HepG2 (cell line): ENCODE results near the gene TADA3.
"Not testable (repeated sequence)": the region's sequence is repeated elsewhere in the genome, so short reads cannot be mapped to it uniquely, and the experiment has no call there.

Source experiments
- FOXJ3 ChIP-seq: sonication (generic); formaldehyde crosslinking; IDR thresholded peaks from 2 replicates; pipeline ENCODE4 v1.4.0; 2020; ENCODE audit warnings: missing genetic modification reagents, mild to moderate bottlenecking, borderline replicate concordance
- FOXM1 ChIP-seq: sonication (generic); formaldehyde crosslinking; IDR thresholded peaks from 2 replicates; pipeline ENCODE4 v1.5.0; 2020; ENCODE audit warnings: missing genetic modification reagents
- HCFC1 ChIP-seq: fragments of 150-350 bp; IDR thresholded peaks from 2 replicates; pipeline ENCODE4 v1.6.1; 2014; ENCODE audit warnings: low read depth, low read length
- HMG20A ChIP-seq: IDR thresholded peaks from 2 replicates; pipeline ENCODE4 v1.6.1; 2016; ENCODE audit warnings: borderline replicate concordance
- POLR2AphosphoS5 ChIP-seq: IDR thresholded peaks from 2 replicates; pipeline ENCODE4 v1.6.1; 2012; ENCODE audit warnings: low read depth, low read length
- TF ChIP-seq, protein P1 (sequence below): sonication (generic); formaldehyde crosslinking; IDR thresholded peaks from 2 replicates; pipeline ENCODE4 v1.4.0; 2020; ENCODE audit warnings: missing genetic modification reagents
- TF ChIP-seq, protein P2 (sequence below): IDR thresholded peaks from 2 replicates; pipeline ENCODE4 v1.6.1; 2012; ENCODE audit warnings: inconsistent platforms
- TF ChIP-seq, protein P3 (sequence below): sonication (generic); formaldehyde crosslinking; IDR thresholded peaks from 2 replicates; pipeline ENCODE4 v1.5.0; 2020; ENCODE audit warnings: mild to moderate bottlenecking, missing genetic modification reagents, moderate library complexity

DNA sequence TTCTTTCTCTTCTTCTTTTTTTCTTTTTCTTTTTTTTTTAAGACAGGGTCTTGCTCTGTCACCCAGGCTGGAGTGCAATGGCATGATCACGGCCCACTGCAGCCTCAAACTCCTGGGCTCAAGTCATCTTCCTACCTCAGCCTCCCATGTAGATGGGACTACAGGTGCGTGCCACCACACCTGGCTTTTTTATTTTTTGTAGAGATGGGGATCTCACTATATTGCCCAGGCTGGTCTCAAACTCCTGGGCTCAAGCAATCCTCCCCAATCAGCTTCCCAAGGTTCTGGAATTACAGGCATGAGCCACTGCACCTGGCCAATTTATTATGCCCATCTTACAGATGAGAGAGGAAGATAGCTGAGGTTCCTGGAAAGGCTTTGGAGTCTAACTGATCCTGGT lies 21.3 kb downstream of the TADA3 start:
- not testable (repeated sequence) for TF ChIP-seq FOXJ3 (CRISPR knock-in tag); POLR2AphosphoS5; HMG20A (CRISPR knock-in tag); FOXM1; HCFC1
- TF ChIP-seq, protein P1, sequence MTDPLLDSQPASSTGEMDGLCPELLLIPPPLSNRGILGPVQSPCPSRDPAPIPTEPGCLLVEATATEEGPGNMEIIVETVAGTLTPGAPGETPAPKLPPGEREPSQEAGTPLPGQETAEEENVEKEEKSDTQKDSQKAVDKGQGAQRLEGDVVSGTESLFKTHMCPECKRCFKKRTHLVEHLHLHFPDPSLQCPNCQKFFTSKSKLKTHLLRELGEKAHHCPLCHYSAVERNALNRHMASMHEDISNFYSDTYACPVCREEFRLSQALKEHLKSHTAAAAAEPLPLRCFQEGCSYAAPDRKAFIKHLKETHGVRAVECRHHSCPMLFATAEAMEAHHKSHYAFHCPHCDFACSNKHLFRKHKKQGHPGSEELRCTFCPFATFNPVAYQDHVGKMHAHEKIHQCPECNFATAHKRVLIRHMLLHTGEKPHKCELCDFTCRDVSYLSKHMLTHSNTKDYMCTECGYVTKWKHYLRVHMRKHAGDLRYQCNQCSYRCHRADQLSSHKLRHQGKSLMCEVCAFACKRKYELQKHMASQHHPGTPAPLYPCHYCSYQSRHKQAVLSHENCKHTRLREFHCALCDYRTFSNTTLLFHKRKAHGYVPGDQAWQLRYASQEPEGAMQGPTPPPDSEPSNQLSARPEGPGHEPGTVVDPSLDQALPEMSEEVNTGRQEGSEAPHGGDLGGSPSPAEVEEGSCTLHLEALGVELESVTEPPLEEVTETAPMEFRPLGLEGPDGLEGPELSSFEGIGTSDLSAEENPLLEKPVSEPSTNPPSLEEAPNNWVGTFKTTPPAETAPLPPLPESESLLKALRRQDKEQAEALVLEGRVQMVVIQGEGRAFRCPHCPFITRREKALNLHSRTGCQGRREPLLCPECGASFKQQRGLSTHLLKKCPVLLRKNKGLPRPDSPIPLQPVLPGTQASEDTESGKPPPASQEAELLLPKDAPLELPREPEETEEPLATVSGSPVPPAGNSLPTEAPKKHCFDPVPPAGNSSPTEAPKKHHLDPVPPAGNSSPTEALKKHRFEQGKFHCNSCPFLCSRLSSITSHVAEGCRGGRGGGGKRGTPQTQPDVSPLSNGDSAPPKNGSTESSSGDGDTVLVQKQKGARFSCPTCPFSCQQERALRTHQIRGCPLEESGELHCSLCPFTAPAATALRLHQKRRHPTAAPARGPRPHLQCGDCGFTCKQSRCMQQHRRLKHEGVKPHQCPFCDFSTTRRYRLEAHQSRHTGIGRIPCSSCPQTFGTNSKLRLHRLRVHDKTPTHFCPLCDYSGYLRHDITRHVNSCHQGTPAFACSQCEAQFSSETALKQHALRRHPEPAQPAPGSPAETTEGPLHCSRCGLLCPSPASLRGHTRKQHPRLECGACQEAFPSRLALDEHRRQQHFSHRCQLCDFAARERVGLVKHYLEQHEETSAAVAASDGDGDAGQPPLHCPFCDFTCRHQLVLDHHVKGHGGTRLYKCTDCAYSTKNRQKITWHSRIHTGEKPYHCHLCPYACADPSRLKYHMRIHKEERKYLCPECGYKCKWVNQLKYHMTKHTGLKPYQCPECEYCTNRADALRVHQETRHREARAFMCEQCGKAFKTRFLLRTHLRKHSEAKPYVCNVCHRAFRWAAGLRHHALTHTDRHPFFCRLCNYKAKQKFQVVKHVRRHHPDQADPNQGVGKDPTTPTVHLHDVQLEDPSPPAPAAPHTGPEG (CRISPR knock-in tag) = not testable (repeated sequence)
- TF ChIP-seq, protein P2, sequence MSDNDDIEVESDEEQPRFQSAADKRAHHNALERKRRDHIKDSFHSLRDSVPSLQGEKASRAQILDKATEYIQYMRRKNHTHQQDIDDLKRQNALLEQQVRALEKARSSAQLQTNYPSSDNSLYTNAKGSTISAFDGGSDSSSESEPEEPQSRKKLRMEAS = not testable (repeated sequence)
- TF ChIP-seq, protein P3, sequence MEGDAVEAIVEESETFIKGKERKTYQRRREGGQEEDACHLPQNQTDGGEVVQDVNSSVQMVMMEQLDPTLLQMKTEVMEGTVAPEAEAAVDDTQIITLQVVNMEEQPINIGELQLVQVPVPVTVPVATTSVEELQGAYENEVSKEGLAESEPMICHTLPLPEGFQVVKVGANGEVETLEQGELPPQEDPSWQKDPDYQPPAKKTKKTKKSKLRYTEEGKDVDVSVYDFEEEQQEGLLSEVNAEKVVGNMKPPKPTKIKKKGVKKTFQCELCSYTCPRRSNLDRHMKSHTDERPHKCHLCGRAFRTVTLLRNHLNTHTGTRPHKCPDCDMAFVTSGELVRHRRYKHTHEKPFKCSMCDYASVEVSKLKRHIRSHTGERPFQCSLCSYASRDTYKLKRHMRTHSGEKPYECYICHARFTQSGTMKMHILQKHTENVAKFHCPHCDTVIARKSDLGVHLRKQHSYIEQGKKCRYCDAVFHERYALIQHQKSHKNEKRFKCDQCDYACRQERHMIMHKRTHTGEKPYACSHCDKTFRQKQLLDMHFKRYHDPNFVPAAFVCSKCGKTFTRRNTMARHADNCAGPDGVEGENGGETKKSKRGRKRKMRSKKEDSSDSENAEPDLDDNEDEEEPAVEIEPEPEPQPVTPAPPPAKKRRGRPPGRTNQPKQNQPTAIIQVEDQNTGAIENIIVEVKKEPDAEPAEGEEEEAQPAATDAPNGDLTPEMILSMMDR (CRISPR knock-in tag) = not testable (repeated sequence)
